Lower leg skin (tissue), 3 donors: ENCODE data around the gene ELOA.

Experiments used
- CTCF ChIP-seq, 3 donors: fragments of 450-650 bp; IDR thresholded peaks; one replicate each; pipeline ENCODE4 v1.5.1; 2016; ENCODE audit warnings: antibody characterized with exemption in 3 of 3, mild to moderate bottlenecking in 3 of 3, moderate library complexity in 2 of 3
- POLR2A ChIP-seq, 2 donors: fragments of 450-650 bp; IDR thresholded peaks; one replicate each; pipeline ENCODE4 v1.6.1; 2016 to 2017; ENCODE audit warnings: antibody characterized with exemption in 2 of 2, mild to moderate bottlenecking in 1 of 2, moderate library complexity in 1 of 2

- TF ChIP-seq CTCF (IDR thresholded peaks at IDR 0.05) (no peak), POLR2A (IDR thresholded peaks at IDR 0.05) (no peak)
Observed at GRCh38 chr1:23806280-23806679, 63.0 kb downstream of the ELOA start.
